CD4-positive, alpha-beta T cell treated with Interleukin-17A for 4 hours (primary cell): ENCODE results near the gene SIRPA.

Source experiments
- DNase-seq: peaks from one replicate; pipeline ENCODE4 v3.0.0-alpha.2; 2020; ENCODE audit warnings: mixed read lengths

Gene SIRPA

GRCh38 chr20:1934721-1935573, 39.7 kb downstream of the SIRPA start:
- no peak for DNase-seq

- no peak for DNase-seq
Observed at GRCh38 chr20:1935696-1936366, 40.6 kb downstream of the SIRPA start.

GRCh38 chr20:1937316-1937976, 42.2 kb downstream of the SIRPA start:
- DNase-seq: no peak

- DNase-seq: no peak
Observed at GRCh38 chr20:1938464-1939269, 43.5 kb downstream of the SIRPA start.

GRCh38 chr20:1939270-1939595, 44.0 kb downstream of the SIRPA start:
- no peak for DNase-seq

- DNase-seq: no peak
Observed at GRCh38 chr20:1940581-1940980, 45.4 kb downstream of the SIRPA start.

- no peak for DNase-seq
Observed at GRCh38 chr20:1941226-1941625, 46.0 kb downstream of the SIRPA start.

- no peak for DNase-seq
Observed at GRCh38 chr20:1942061-1942460, 46.9 kb downstream of the SIRPA start.

- DNase-seq: no peak
Observed at GRCh38 chr20:1942486-1943274, 47.5 kb downstream of the SIRPA start.

GRCh38 chr20:1943275-1944002, 48.2 kb downstream of the SIRPA start:
- DNase-seq: no peak

GRCh38 chr20:1944345-1945091, 49.3 kb downstream of the SIRPA start:
- DNase-seq: no peak

GRCh38 chr20:1945134-1945618, 50.0 kb downstream of the SIRPA start:
- no peak for DNase-seq

- DNase-seq: no peak
Observed at GRCh38 chr20:1945660-1946059, 50.5 kb downstream of the SIRPA start.

- DNase-seq: no peak
Observed at GRCh38 chr20:1946442-1946761, 51.2 kb downstream of the SIRPA start.

GRCh38 chr20:1946762-1947534, 51.7 kb downstream of the SIRPA start:
- DNase-seq: no peak

GRCh38 chr20:1947535-1947846, 52.3 kb downstream of the SIRPA start:
- no peak for DNase-seq

- no peak for DNase-seq
Observed at GRCh38 chr20:1949347-1950100, 54.3 kb downstream of the SIRPA start.

- no peak for DNase-seq
Observed at GRCh38 chr20:1950836-1951235, 55.6 kb downstream of the SIRPA start.

- DNase-seq: no peak
Observed at GRCh38 chr20:1951436-1952115, 56.4 kb downstream of the SIRPA start.
